GM20000 (cell line): ENCODE measurements around the gene PRDM9.

Source experiments
- DNase-seq: peaks from one replicate; pipeline ENCODE4 v3.0.0; 2012; ENCODE audit warnings: low spot score
- CTCF ChIP-seq: IDR thresholded peaks from 2 replicates; pipeline ENCODE4 v1.5.1; 2012; ENCODE audit warnings: mild to moderate bottlenecking, control low read depth; ENCODE audit errors: extremely low read depth, missing control alignments

PRDM9 gene

DNA sequence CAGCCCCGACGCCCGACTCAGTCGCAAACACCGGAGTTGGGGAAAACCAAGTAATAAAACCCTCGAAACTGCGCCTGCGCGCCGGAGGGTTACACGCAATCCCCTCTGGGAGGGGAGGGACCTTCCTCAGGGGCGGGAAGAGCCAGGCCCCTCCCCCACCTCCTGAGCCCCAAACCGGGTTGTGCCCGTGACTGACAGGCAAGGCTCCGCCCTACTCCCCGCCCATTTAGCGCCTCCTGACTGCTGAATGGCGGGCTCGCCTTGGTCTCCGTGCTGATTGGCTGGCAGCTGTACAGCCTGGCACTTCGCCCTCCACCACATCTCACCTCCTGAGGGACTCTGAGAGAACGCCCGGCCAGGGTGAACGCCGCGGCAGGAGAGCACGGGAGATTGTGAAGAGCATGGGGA lies at the start of gene PRDM9:
Gene PRDM9, plus strand, starts transcription at position 332 of the 408 bp plus-strand sequence. CDS start 1,425 bp downstream, outside the sequence.
- DNase-seq = peak; percentile 10

DNA sequence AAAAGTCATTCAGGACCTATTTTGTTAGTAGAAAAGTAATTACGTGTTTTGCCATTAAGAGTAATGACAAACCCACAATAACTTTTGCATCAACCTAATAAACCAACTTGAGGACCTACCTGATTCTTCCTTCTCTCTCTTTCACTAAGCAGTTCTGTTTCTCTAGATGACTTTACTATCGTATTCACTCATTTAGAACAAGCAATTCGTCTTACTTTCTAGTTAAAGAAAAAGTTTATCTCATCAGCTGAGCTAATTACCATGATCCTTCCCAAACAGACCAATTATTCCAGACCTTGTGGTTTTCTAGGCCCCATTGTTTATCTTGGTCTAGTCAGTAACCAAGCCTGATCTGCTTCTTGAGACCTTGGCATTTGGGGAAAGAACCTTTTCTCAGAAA lies 49.6 kb upstream of the PRDM9 start:
- no peak for DNase-seq
- no peak for TF ChIP-seq CTCF

More for the DNA sequence above, at the start of gene PRDM9:
- TF ChIP-seq CTCF = no peak

- DNase-seq = no peak
- TF ChIP-seq CTCF = no peak
Measured at GRCh38 chr5:23459214-23459613, 48.2 kb upstream of the PRDM9 start.

DNA sequence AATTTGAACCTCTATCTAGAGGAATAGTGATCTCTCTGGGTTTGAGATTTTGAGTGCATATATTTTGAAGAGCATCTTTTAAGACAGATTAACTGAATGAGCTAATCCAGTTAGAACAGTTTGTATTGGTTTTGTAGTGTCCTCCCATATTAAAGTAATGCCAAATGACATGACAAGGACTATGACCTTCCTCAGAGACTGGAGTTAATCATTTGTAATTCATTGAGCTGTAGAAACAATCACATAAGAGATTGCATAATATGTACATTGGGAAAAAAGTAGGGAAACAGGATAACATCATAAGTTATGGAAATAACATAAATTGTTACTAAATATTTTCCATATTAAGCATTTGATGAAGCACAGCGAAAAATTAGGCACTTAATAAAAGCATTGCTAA lies 45.8 kb upstream of the PRDM9 start:
- DNase-seq = no peak

DNA sequence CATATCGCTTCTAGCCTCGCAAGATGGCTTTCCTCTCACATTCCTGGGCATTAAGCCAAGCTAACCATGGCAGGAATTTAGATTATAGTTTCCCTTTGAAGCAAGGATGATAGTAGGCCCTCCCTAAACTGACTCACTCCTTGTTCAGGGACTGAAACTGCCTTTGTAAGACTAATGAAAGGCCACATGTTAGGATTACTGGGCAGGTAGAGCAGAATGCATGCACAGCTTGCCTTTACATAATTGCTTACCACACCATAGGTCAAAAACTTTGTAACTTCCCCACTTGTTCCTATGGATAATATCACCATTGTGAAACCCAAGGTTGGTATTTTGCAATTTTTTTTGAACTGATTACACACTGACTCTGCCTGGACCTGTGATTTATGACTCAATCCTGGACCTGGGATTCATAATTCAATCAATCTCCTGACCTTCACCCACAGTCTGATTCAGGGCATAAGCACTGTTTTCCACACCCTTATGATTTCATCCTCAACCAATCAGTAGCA lies 41.0 kb upstream of the PRDM9 start:
- no peak for DNase-seq

More for the DNA sequence above, 45.8 kb upstream of the PRDM9 start:
- TF ChIP-seq CTCF = no peak

GRCh38 chr5:23468658-23469057 lies 38.8 kb upstream of the PRDM9 start:
- no peak for DNase-seq
- TF ChIP-seq CTCF = no peak

More for the DNA sequence above, 41.0 kb upstream of the PRDM9 start:
- no peak for TF ChIP-seq CTCF

GRCh38 chr5:23473915-23474314 lies 33.5 kb upstream of the PRDM9 start:
- DNase-seq = no peak
- no peak for TF ChIP-seq CTCF
